H1 (cell line): Measurements from ENCODE around the gene INTS7. TPM values are rescaled to one million over a fixed set of nuclear protein-coding genes. Genes with fewer than 3 reads are reported as not detected.

ENCODE experiments used
- CTCF ChIA-PET: fragments of 300-600 bp; sonication (Branson Sonifier 250); formaldehyde crosslinking; loops from one replicate; lab custom pipeline; 2021; ENCODE audit not compliant: partially characterized antibody; lab: Charles Lee
- POLR2A ChIA-PET: fragments of 300-600 bp; sonication (Branson Sonifier 250); formaldehyde crosslinking; loops from one replicate; lab custom pipeline; 2021; ENCODE audit warnings: inconsistent platforms; ENCODE audit not compliant: partially characterized antibody; lab: Charles Lee
- DNase-seq, 2 experiments: peaks; one replicate each; pipeline versions ENCODE4 v3.0.0 to v3.0.0-alpha.2; 2010 to 2022; ENCODE audit warnings: low spot score in 2 of 2, low read depth in 1 of 2, mixed read lengths in 1 of 2
- FAIRE-seq: peaks from 2 replicates; lab custom pipeline; 2011; peaks lifted over from hg19 to GRCh38; lab: Jason Lieb, UNC
- H2AFZ ChIP-seq: 2 replicates; pipeline ENCODE4 v1.8.1; 2012; ENCODE audit warnings: low read length, inconsistent platforms
- H2AK5ac ChIP-seq: 2 replicates; pipeline ENCODE4 v1.6.1; 2013; ENCODE audit warnings: low read depth, low read length
- H2BK120ac ChIP-seq: replicated peaks from 2 replicates; pipeline ENCODE3; 2013; ENCODE audit warnings: low read depth, low read length, inconsistent platforms
- H2BK12ac ChIP-seq: 2 replicates; pipeline ENCODE4 v1.6.1; 2013; ENCODE audit warnings: low read depth, low read length
- H2BK15ac ChIP-seq: 2 replicates; pipeline ENCODE4 v1.6.1; 2013; ENCODE audit warnings: low read length
- H2BK20ac ChIP-seq: 2 replicates; pipeline ENCODE4 v1.6.1; 2013; ENCODE audit warnings: low read length
- H2BK5ac ChIP-seq: 2 replicates; pipeline ENCODE4 v1.6.1; 2013; ENCODE audit warnings: low read depth, low read length
- H3K14ac ChIP-seq: 2 replicates; pipeline ENCODE4 v1.6.1; 2013; ENCODE audit warnings: inconsistent platforms; ENCODE audit not compliant: insufficient read length
- H3K18ac ChIP-seq: 2 replicates; pipeline ENCODE4 v1.6.1; 2013; ENCODE audit warnings: low read length; ENCODE audit errors: extremely low read depth
- H3K23ac ChIP-seq: 2 replicates; pipeline ENCODE4 v1.6.1; 2013; ENCODE audit warnings: inconsistent platforms; ENCODE audit not compliant: insufficient read length
- H3K23me2 ChIP-seq: 2 replicates; pipeline ENCODE4 v1.6.1; 2013; ENCODE audit warnings: low read depth, low read length
- H3K27ac ChIP-seq: 2 replicates; pipeline ENCODE4 v1.6.1; 2011; ENCODE audit warnings: low read depth, low read length, inconsistent platforms
- H3K27me3 ChIP-seq, 4 experiments: replicated peaks in 1 of 4; 1 replicate in 1 of 4; 2 replicates in 3 of 4; pipeline versions ENCODE4 v1.6.1 to v1.8.1; 2011 to 2013; ENCODE audit warnings: low read length in 3 of 4, mild to moderate bottlenecking in 3 of 4, inconsistent platforms in 2 of 4, mixed read lengths in 2 of 4, moderate library complexity in 1 of 4; ENCODE audit not compliant: control insufficient read depth in 3 of 4, insufficient read depth in 3 of 4; ENCODE audit errors: extremely low read depth in 1 of 4
- H3K36me3 ChIP-seq, 4 experiments: 2 replicates each; pipeline versions ENCODE4 v1.6.1 to v1.8.1; 2011 to 2013; ENCODE audit warnings: mild to moderate bottlenecking in 4 of 4, low read length in 3 of 4, moderate library complexity in 2 of 4, control low read depth in 1 of 4, inconsistent platforms in 1 of 4; ENCODE audit not compliant: insufficient read depth in 4 of 4, control insufficient read depth in 2 of 4
- H3K4ac ChIP-seq: replicated peaks from 2 replicates; pipeline ENCODE3; 2013; ENCODE audit warnings: low read length, low read depth, mixed read lengths, inconsistent platforms; ENCODE audit not compliant: insufficient read length
- H3K4me1 ChIP-seq, 4 experiments: replicated peaks in 1 of 4; 1 replicate in 1 of 4; 2 replicates in 3 of 4; pipeline versions ENCODE4 v1.6.1 to v1.8.1; 2011 to 2013; ENCODE audit warnings: low read length in 3 of 4, inconsistent platforms in 2 of 4, mixed read lengths in 1 of 4; ENCODE audit not compliant: insufficient read depth in 4 of 4, control insufficient read depth in 3 of 4
- H3K4me2 ChIP-seq, 2 experiments: 2 replicates each; pipeline versions ENCODE4 v1.6.1 to v1.8.1; 2011 to 2013; ENCODE audit warnings: low read depth in 2 of 2, low read length in 2 of 2, control low read depth in 1 of 2, inconsistent platforms in 1 of 2, mild to moderate bottlenecking in 1 of 2; ENCODE audit not compliant: insufficient read depth in 1 of 2
- H3K4me3 ChIP-seq, 4 experiments: fragments of 200-600, 300-600 bp in 1 of 4; sonication (generic), shearing (Covaris generic), sonication (Bioruptor Twin) in 1 of 4; 2 replicates each; pipeline versions ENCODE4 v1.5.1 to v1.8.1; 2011 to 2016; ENCODE audit warnings: low read length in 4 of 4, low read depth in 3 of 4, control low read depth in 2 of 4, inconsistent platforms in 2 of 4, mild to moderate bottlenecking in 2 of 4, mixed read lengths in 1 of 4, moderate library complexity in 1 of 4; ENCODE audit not compliant: insufficient read depth in 2 of 4; ENCODE audit errors: extremely low read depth in 1 of 4
- H3K56ac ChIP-seq: replicated peaks from 2 replicates; pipeline ENCODE3; 2013; ENCODE audit warnings: low read depth, mild to moderate bottlenecking, mixed read lengths, low read length, inconsistent platforms; ENCODE audit not compliant: insufficient read length
- H3K79me1 ChIP-seq: 2 replicates; pipeline ENCODE4 v1.6.1; 2013; ENCODE audit warnings: low read depth, low read length, control low read depth
- H3K79me2 ChIP-seq, 2 experiments: 2 replicates each; pipeline versions ENCODE4 v1.6.1 to v1.8.1; 2012 to 2013; ENCODE audit warnings: low read length in 2 of 2, mild to moderate bottlenecking in 2 of 2, inconsistent platforms in 1 of 2; ENCODE audit not compliant: insufficient read depth in 2 of 2, control insufficient read depth in 1 of 2
- H3K9ac ChIP-seq, 4 experiments: replicated peaks in 1 of 4; 1 replicate in 1 of 4; 2 replicates in 3 of 4; pipeline versions ENCODE4 v1.6.1 to v1.8.1; 2011 to 2013; ENCODE audit warnings: low read depth in 3 of 4, low read length in 3 of 4, control low read depth in 2 of 4, mild to moderate bottlenecking in 2 of 4, moderate library complexity in 2 of 4, inconsistent platforms in 1 of 4; ENCODE audit errors: extremely low read depth in 1 of 4
- H3K9me3 ChIP-seq, 2 experiments: 2 replicates each; pipeline versions ENCODE4 v1.6.1 to v1.8.1; 2012 to 2013; ENCODE audit warnings: mild to moderate bottlenecking in 2 of 2, moderate library complexity in 2 of 2, control low read depth in 1 of 2, inconsistent platforms in 1 of 2, low read depth in 1 of 2, low read length in 1 of 2, mixed read lengths in 1 of 2; ENCODE audit not compliant: insufficient read depth in 2 of 2
- H4K20me1 ChIP-seq, 2 experiments: replicated peaks in 1 of 2; 2 replicates each; pipeline versions ENCODE3 to v1.8.1; 2011 to 2013; ENCODE audit warnings: inconsistent platforms in 2 of 2, low read length in 2 of 2, mild to moderate bottlenecking in 1 of 2; ENCODE audit not compliant: insufficient read depth in 2 of 2, control insufficient read depth in 1 of 2
- H4K5ac ChIP-seq: 2 replicates; pipeline ENCODE4 v1.6.1; 2013; ENCODE audit warnings: low read length, low read depth, mixed read lengths, inconsistent platforms; ENCODE audit not compliant: insufficient read length
- H4K8ac ChIP-seq: 2 replicates; pipeline ENCODE4 v1.8.0; 2013; ENCODE audit warnings: mild to moderate bottlenecking, moderate library complexity, low read length, inconsistent platforms; ENCODE audit not compliant: insufficient read depth; ENCODE audit errors: extremely low read depth
- H4K91ac ChIP-seq: replicated peaks from 2 replicates; pipeline ENCODE3; 2013; ENCODE audit warnings: low read length, mixed read lengths, inconsistent platforms; ENCODE audit not compliant: insufficient read length
- ASH2L ChIP-seq: fragments of 200-600, 300-600 bp; sonication (generic); IDR thresholded peaks from one replicate; pipeline ENCODE4 v1.7.1; 2017; ENCODE audit warnings: low read length
- CREB1 ChIP-seq: IDR thresholded peaks from 2 replicates; pipeline ENCODE4 v1.6.1; 2012; ENCODE audit warnings: inconsistent platforms
- EZH2 ChIP-seq: fragments of 200-600 bp; sonication (generic); IDR thresholded peaks from 2 replicates; pipeline ENCODE4 v1.7.1; 2012; ENCODE audit warnings: low read depth, mild to moderate bottlenecking, moderate library complexity, low read length, inconsistent platforms; ENCODE audit not compliant: severe bottlenecking
- GABPA ChIP-seq: IDR thresholded peaks from 2 replicates; pipeline ENCODE4 v1.6.1; 2011; ENCODE audit warnings: mild to moderate bottlenecking, low read length, moderate library complexity, borderline replicate concordance; ENCODE audit not compliant: insufficient read depth
- HDAC2 ChIP-seq, 2 experiments: fragments of 300-600 bp in 1 of 2; sonication (generic) in 1 of 2; IDR thresholded peaks; 2 replicates each; pipeline ENCODE4 v1.6.1; 2011 to 2012; ENCODE audit warnings: low read depth in 2 of 2, low read length in 2 of 2, mild to moderate bottlenecking in 2 of 2, moderate library complexity in 2 of 2, borderline replicate concordance in 1 of 2, inconsistent platforms in 1 of 2
- POLR2A ChIP-seq, 2 experiments: IDR thresholded peaks; 1 replicate in 1 of 2; 2 replicates in 1 of 2; pipeline ENCODE4 v1.6.1; 2011; ENCODE audit warnings: low read depth in 2 of 2, low read length in 2 of 2, mild to moderate bottlenecking in 2 of 2; ENCODE audit errors: control extremely low read depth in 1 of 2
- RAD21 ChIP-seq, 2 experiments: IDR thresholded peaks in 1 of 2; conservative IDR thresholded peaks in 1 of 2; 2 replicates each; pipeline ENCODE4 v1.6.1; 2011; ENCODE audit warnings: low read depth in 2 of 2, low read length in 2 of 2, improper control_type of control experiment in 1 of 2, inconsistent platforms in 1 of 2, mild to moderate bottlenecking in 1 of 2, moderate library complexity in 1 of 2
- TAF7 ChIP-seq: optimal IDR thresholded peaks from 2 replicates; pipeline ENCODE3; 2011; ENCODE audit warnings: low read depth, mild to moderate bottlenecking, inconsistent platforms, low read length, moderate library complexity, borderline replicate concordance
- TBP ChIP-seq: IDR thresholded peaks from 2 replicates; pipeline ENCODE4 v1.6.1; 2011; ENCODE audit warnings: low read depth, low read length, improper control_type of control experiment
- TEAD4 ChIP-seq: IDR thresholded peaks from 2 replicates; pipeline ENCODE4 v1.6.1; 2012; ENCODE audit warnings: low read depth, low read length, inconsistent platforms, mixed read lengths
- WGBS, 2 experiments: shearing (Covaris generic) in 1 of 2; methylation state at CpG; one replicate each; pipeline versions ENCODE4 v1.1.6 to v1.1.7; 2013 to 2015; ENCODE audit warnings: low lambda C conversion rate in 2 of 2, mixed read lengths in 2 of 2, inconsistent platforms in 1 of 2, low coverage in 1 of 2, missing lambda C conversion rate in 1 of 2; ENCODE audit not compliant: insufficient replicate concordance in 2 of 2, insufficient coverage in 1 of 2, insufficient read length in 1 of 2; ENCODE audit errors: extremely low coverage in 1 of 2, missing lambda C conversion rate in 1 of 2; 5-methylcytosine and 5-hydroxymethylcytosine counted together
- polyA plus RNA-seq, 7 experiments: library from polyadenylated mRNA; depleted of rRNA in 3 of 7; stranded (reverse) in 5 of 7; unstranded in 2 of 7; fragments of >200 nt in 5 of 7; fragments of 200-250 nt in 2 of 7; gene quantifications; 1 replicate in 5 of 7; 2 replicates in 1 of 7; 4 replicates in 1 of 7; pipeline versions ENCODE4 v1.2.1 to v1.2.3, GENCODE V29; 2011 to 2013; ENCODE audit warnings: missing spikeins in 2 of 7, mixed read lengths in 2 of 7
- total RNA-seq: library from RNA; stranded (reverse); fragmentation: NEBNext Ultra II Directional; extraction: Animal tissue kit (Norgen Biotek cat#: 25700); gene quantifications from 2 replicates; pipeline ENCODE4 v1.2.1, GENCODE V29; 2021

INTS7 gene
- total and polyA plus RNA-seq, 2 of the 8 experiments (the other 6 are each of a cell fraction or from before 2014, with no cell fraction given), result 15.2 to 22.4 TPM

DNA sequence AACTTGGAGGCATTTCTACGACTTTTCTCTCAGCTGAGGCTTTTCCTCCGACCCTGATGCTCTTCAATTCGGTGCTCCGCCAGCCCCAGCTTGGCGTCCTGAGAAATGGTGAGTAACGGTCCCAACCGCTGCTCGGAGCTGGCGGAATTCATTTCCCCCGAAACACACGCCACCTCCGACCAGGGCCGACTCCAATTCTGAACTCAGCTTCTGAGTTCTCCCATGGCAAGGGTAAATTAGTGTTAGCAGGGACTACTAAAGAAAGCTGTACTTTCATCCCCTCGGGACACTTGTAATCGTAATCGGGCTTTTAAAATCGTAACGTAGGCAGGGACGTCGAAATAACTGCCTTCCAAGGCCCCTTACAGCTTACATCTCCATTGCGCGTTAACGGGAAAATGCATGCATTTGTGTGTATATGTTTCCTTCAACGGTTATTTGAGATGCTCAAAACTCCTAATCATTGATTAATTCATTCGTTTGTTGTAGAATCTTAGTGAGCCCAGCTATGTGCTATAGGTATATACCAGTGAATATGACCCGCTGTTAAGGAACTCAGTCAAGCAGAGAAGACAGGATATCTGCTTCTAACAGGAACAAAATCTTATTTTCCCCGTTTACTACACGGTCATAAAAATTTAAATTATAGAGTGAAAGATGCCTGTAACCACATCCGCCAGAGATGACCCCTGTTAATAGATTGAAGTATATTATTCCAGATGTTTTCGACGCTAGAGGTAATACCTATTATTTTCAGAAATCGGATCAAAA, 663 bp upstream of the INTS7 start:
- Histone ChIP-seq H3K23ac (no peak overlapping the region), H4K91ac (no peak overlapping the region), H3K4me1 (peaks cover 0 to 3% (median 0%) of the 10 kb centered on the region in 4 experiments; a peak in 1 of 7 replicates), H3K79me1 (peaks cover 3% of the 10 kb centered on the region), H4K20me1 (peaks cover 2 to 14% of the 10 kb centered on the region in 2 experiments), H3K4me2 (peak overlapping the region; percentile 78 to 82), H4K8ac (peak overlapping the region; percentile 84; the same call in 1 of the 2 replicates), H3K27ac (peak overlapping the region; percentile 95), H3K9ac (peak overlapping the region; percentile 96 to 100 (median 96)), H2AK5ac (no peak overlapping the region), H3K56ac (no peak overlapping the region), H2BK5ac (peak overlapping the region; percentile 86), H2BK15ac (no peak overlapping the region), H4K5ac (no peak overlapping the region), H3K36me3 (peaks cover 0 to 22% (median 0%) of the 10 kb centered on the region in 4 experiments; a peak in 2 of 8 replicates), H3K79me2 (peaks cover 21 to 87% of the 10 kb centered on the region in 2 experiments; a peak in 3 of 4 replicates), H3K4ac (no peak overlapping the region), H2BK12ac (peak overlapping the region; percentile 32; the same call in 1 of the 2 replicates), H2BK20ac (no peak overlapping the region), H3K18ac (no peak overlapping the region), H2AFZ (peak overlapping the region; percentile 96), H3K23me2 (peaks cover 3% of the 10 kb centered on the region; the same call in 1 of the 2 replicates), H3K9me3 (no peaks in the 10 kb centered on the region), H3K14ac (no peak overlapping the region), H3K27me3 (no peaks in the 10 kb centered on the region), H2BK120ac (no peak overlapping the region), H3K4me3 (peak overlapping the region; percentile 62 to 99 (median 88))
- CTCF ChIA-PET, result interaction anchor here (0.7 to 6.3 kb wide), 31 partner anchors 9 to 420 kb away, joined by 3 to 65 read pairs (median 6); partner anchors contain the start of gene NEK2
- 2% methylated on average over 32 of the region's 32 CpGs; no CpG with 5 or more reads in 1 of the 2 experiments for WGBS, 2 experiments
- POLR2A ChIA-PET, result interaction anchor here (0.7 to 1.9 kb wide), 20 partner anchors 8 to 572 kb away, joined by 3 to 9 read pairs (median 4); partner anchors contain the start of gene ATF3
- DNase-seq, result no peak
- FAIRE-seq, result no peak
- peak in 1 of 2 experiments; percentile 7; a peak in 1 of 3 replicates for TF ChIP-seq POLR2A (IDR thresholded peaks at IDR 0.05; ENCODE audit: control extremely low read depth in 1 of 2, low read depth in 2 of 2, low read length in 2 of 2)
- no peak for TF ChIP-seq TBP
- TF ChIP-seq TAF7, result peak; percentile 18
- no peak for TF ChIP-seq EZH2
- no peak for TF ChIP-seq RAD21 (IDR thresholded peaks at IDR 0.05 in 1 of 2, conservative IDR thresholded peaks at IDR 0.05 in 1 of 2; ENCODE audit: low read depth in 2 of 2, low read length in 2 of 2)
- no peak for TF ChIP-seq CREB1
- TF ChIP-seq HDAC2 (IDR thresholded peaks at IDR 0.05; ENCODE audit: borderline replicate concordance in 1 of 2, low read depth in 2 of 2, low read length in 2 of 2), result 0 out of 4 replicates have a peak, but pooled peaks of 1 of the 2 experiments have one; percentile 62
- peak; percentile 95 for TF ChIP-seq ASH2L
- no peak for TF ChIP-seq TEAD4
- TF ChIP-seq GABPA, result no peak
